NCI-H2196 treated with DMSO at 0.1 percent for 48 hours (cell line): ENCODE results near the gene CTCFL.
"Not testable (repeated sequence)": the region's sequence is repeated elsewhere in the genome, so short reads cannot be mapped to it uniquely, and the experiment has no call there.

Experiments used
- DNase-seq: peaks from one replicate; lab custom pipeline; 2025; ENCODE audit not compliant: unreplicated experiment; lab: John Stamatoyannopoulos, UW

Gene CTCFL

GRCh38 chr20:57536771-57537724 lies 12.1 kb upstream of the CTCFL start:
- DNase-seq: no peak

GRCh38 chr20:57536120-57536708 lies 11.3 kb upstream of the CTCFL start:
- no peak for DNase-seq

- DNase-seq: no peak
Measured at GRCh38 chr20:57535297-57535696, 10.4 kb upstream of the CTCFL start.

GRCh38 chr20:57532104-57532503 lies 7.2 kb upstream of the CTCFL start:
- DNase-seq: no peak

- no peak for DNase-seq
Measured at GRCh38 chr20:57530327-57530981, 5.5 kb upstream of the CTCFL start.

- DNase-seq: no peak
Measured at GRCh38 chr20:57529810-57530209, 4.9 kb upstream of the CTCFL start.

- no peak for DNase-seq
Measured at GRCh38 chr20:57529160-57529585, 4.2 kb upstream of the CTCFL start.

GRCh38 chr20:57528148-57528547 lies 3.2 kb upstream of the CTCFL start:
- no peak for DNase-seq

GRCh38 chr20:57527728-57528127 lies 2.8 kb upstream of the CTCFL start:
- DNase-seq: no peak

- no peak for DNase-seq
Measured at GRCh38 chr20:57526885-57527460, 2.0 kb upstream of the CTCFL start.

GRCh38 chr20:57526087-57526884 lies 1.3 kb upstream of the CTCFL start:
- no peak for DNase-seq

GRCh38 chr20:57525328-57526086 lies 567 bp upstream of the CTCFL start:
- DNase-seq: no peak

- no peak for DNase-seq
Measured at GRCh38 chr20:57523782-57524181, 1.2 kb downstream of the CTCFL start.

GRCh38 chr20:57522380-57523140 lies 2.4 kb downstream of the CTCFL start:
- DNase-seq: no peak

- no peak for DNase-seq
Measured at GRCh38 chr20:57517904-57518303, 7.0 kb downstream of the CTCFL start.

- DNase-seq: peak; percentile 40
Measured at GRCh38 chr20:57514273-57514751, 10.6 kb downstream of the CTCFL start.

GRCh38 chr20:57513199-57513598 lies 11.7 kb downstream of the CTCFL start:
- no peak for DNase-seq

GRCh38 chr20:57512432-57512831 lies 12.5 kb downstream of the CTCFL start:
- no peak for DNase-seq

- not testable (repeated sequence) for DNase-seq
Measured at GRCh38 chr20:57511709-57512108, 13.2 kb downstream of the CTCFL start.
